Keratinocyte (primary cell): ENCODE data around the gene SLC6A8. TPM values are rescaled to one million over a fixed set of nuclear protein-coding genes. Genes with fewer than 3 reads are reported as not detected.

Source experiments
- DNase-seq: peaks from one replicate; pipeline ENCODE4 v3.0.0-alpha.2; 2011; ENCODE audit warnings: low read depth, missing footprints, low spot score
- FAIRE-seq: peaks from 2 replicates; lab custom pipeline; 2011; peaks lifted over from hg19 to GRCh38; lab: Jason Lieb, UNC
- H2AFZ ChIP-seq: 2 replicates; pipeline ENCODE4 v1.6.0; 2012; ENCODE audit warnings: low read length, control low read depth, inconsistent platforms; ENCODE audit not compliant: control insufficient read depth
- H3K27ac ChIP-seq: 2 replicates; pipeline ENCODE4 v1.5.1; 2011; ENCODE audit warnings: low read length; ENCODE audit not compliant: control insufficient read depth, insufficient read depth
- H3K27me3 ChIP-seq: 3 replicates; pipeline ENCODE4 v1.6.0; 2011; ENCODE audit warnings: low read length; ENCODE audit not compliant: control insufficient read depth, insufficient read depth; ENCODE audit errors: extremely low read depth
- H3K36me3 ChIP-seq, 2 experiments: 2 replicates in 1 of 2; 3 replicates in 1 of 2; pipeline ENCODE4 v1.5.1; 2011; ENCODE audit warnings: low read length in 2 of 2, mild to moderate bottlenecking in 1 of 2; ENCODE audit not compliant: control insufficient read depth in 2 of 2, insufficient read depth in 2 of 2; ENCODE audit errors: extremely low read depth in 1 of 2
- H3K4me1 ChIP-seq: 3 replicates; pipeline ENCODE4 v1.5.1; 2011; ENCODE audit warnings: low read length; ENCODE audit not compliant: control insufficient read depth, insufficient read depth; ENCODE audit errors: extremely low read depth
- H3K4me2 ChIP-seq: 3 replicates; pipeline ENCODE4 v1.6.0; 2011; ENCODE audit warnings: low read depth, low read length; ENCODE audit not compliant: control insufficient read depth, insufficient read depth; ENCODE audit errors: extremely low read depth
- H3K4me3 ChIP-seq, 3 experiments: fragments of 200-600 bp in 1 of 3; sonication (generic) in 1 of 3; 2 replicates in 2 of 3; 3 replicates in 1 of 3; pipeline ENCODE4 v1.5.1; 2011 to 2016; ENCODE audit warnings: low read length in 3 of 3, mild to moderate bottlenecking in 3 of 3, control low read depth in 2 of 3, inconsistent platforms in 1 of 3, low read depth in 1 of 3, mixed read lengths in 1 of 3, mixed run types in 1 of 3, moderate library complexity in 1 of 3; ENCODE audit not compliant: control insufficient read depth in 2 of 3, insufficient read depth in 2 of 3; ENCODE audit errors: extremely low read depth in 1 of 3
- H3K79me2 ChIP-seq: 2 replicates; pipeline ENCODE4 v1.6.0; 2012; ENCODE audit warnings: low read length; ENCODE audit not compliant: control insufficient read depth, insufficient read depth
- H3K9ac ChIP-seq: 3 replicates; pipeline ENCODE4 v1.6.0; 2011; ENCODE audit warnings: low read length; ENCODE audit not compliant: control insufficient read depth, insufficient read depth; ENCODE audit errors: extremely low read depth
- H3K9me1 ChIP-seq: 3 replicates; pipeline ENCODE4 v1.6.0; 2011; ENCODE audit warnings: low read length; ENCODE audit not compliant: control insufficient read depth, insufficient read depth; ENCODE audit errors: extremely low read depth
- H3K9me3 ChIP-seq: 2 replicates; pipeline ENCODE4 v1.5.1; 2012; ENCODE audit warnings: low read depth, low read length; ENCODE audit not compliant: control insufficient read depth
- H4K20me1 ChIP-seq: 3 replicates; pipeline ENCODE4 v1.6.0; 2011; ENCODE audit warnings: low read length; ENCODE audit not compliant: control insufficient read depth, insufficient read depth; ENCODE audit errors: extremely low read depth
- EZH2 ChIP-seq: IDR thresholded peaks from one replicate; pipeline ENCODE4 v1.6.1; 2012; ENCODE audit warnings: inconsistent platforms, mild to moderate bottlenecking, low read length, moderate library complexity
- dilution Hi-C: fragments of 300-500 bp; cut with MboI; formaldehyde crosslinking; loops from one replicate; pipeline ENCODE4 v1.7.0; 2020; ENCODE audit warnings: low sequenced_read_pairs; ENCODE audit not compliant: extremely low pct_ligation_motif_present
- polyA plus RNA-seq, 5 experiments: library from polyadenylated mRNA; depleted of rRNA in 3 of 5; stranded (reverse) in 3 of 5; stranded (forward) in 1 of 5; unstranded in 1 of 5; fragments of >200 nt; gene quantifications; 1 replicate in 1 of 5; 2 replicates in 3 of 5; 3 replicates in 1 of 5; pipeline versions ENCODE4 v1.2.1 to v1.2.3, GENCODE V29; 2011 to 2012; ENCODE audit warnings: missing spikeins in 2 of 5, low read depth in 1 of 5, low replicate concordance in 1 of 5
- TF ChIP-seq, protein P1 (sequence below), 3 experiments: IDR thresholded peaks in 1 of 3; conservative IDR thresholded peaks in 1 of 3; optimal IDR thresholded peaks in 1 of 3; 2 replicates in 2 of 3; 3 replicates in 1 of 3; pipeline versions ENCODE3 to v1.5.1; 2011; ENCODE audit warnings: low read length in 3 of 3, mild to moderate bottlenecking in 3 of 3, moderate library complexity in 2 of 3, control low read depth in 1 of 3, inconsistent platforms in 1 of 3; ENCODE audit not compliant: insufficient read depth in 2 of 3; ENCODE audit errors: extremely low read depth in 1 of 3

The SLC6A8 gene
- polyA plus RNA-seq, 1 donor (not counting 4 experiments of a cell fraction or from before 2014, with no cell fraction given), result 33.6 TPM

DNA sequence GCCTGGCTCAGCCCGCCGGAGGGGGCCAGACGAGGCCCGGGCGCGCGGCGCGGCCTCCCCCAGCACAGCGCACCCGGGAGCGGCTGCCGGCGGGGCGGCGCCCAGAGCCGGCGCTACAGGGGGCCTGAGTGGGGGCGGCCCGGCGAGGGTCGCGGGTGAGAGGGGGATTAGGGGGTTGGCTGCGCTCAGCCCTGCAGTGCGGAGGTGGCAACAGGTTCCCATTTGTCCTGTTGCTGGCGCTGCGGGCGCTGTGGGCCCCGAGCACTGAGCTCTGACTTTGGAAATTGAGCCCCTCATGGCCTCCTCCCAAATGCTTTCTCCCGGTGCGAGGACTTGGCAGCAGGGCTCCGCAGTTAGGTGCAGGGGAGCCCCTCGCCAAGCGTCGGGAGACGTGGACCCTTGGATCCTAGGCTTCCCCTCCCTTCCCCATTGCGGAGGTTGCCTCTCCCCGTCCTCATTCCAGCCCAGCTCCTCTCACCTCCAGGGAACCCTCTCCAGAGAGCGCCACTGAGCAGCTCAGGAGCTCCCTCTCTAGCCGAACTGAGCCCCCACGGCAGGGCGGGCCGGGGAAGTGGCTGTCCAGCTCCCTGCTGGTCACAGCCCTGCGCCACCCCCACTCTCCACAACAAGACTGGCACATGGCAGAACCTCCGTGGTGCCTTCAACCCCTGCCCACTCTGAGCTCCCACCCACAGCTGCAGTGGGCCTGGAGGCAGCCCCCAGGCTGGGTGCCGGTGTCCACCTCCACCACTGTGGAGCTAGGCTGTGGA, 43.2 kb upstream of the SLC6A8 start:
- Histone ChIP-seq H3K4me3 (no peak overlapping the region), H3K4me2 (no peak overlapping the region)
- dilution Hi-C loops, result no loop called here

GRCh38 chrX:153645151-153645550, 42.6 kb upstream of the SLC6A8 start:
- peaks cover 1% of the 10 kb centered on the region for H3K9me3 ChIP-seq
- dilution Hi-C loops, result no loop called here

More for the DNA sequence above, 43.2 kb upstream of the SLC6A8 start:
- peaks cover 69% of the 10 kb centered on the region for H3K27me3 ChIP-seq
- H3K79me2 ChIP-seq, result no peaks in the 10 kb centered on the region
- no peak overlapping the region for H3K9ac ChIP-seq
- H4K20me1 ChIP-seq, result no peaks in the 10 kb centered on the region
- no peaks in the 10 kb centered on the region for H3K9me1 ChIP-seq
- H3K36me3 ChIP-seq, result no peaks in the 10 kb centered on the region
- peaks cover 7% of the 10 kb centered on the region for H3K4me1 ChIP-seq
- no peak for FAIRE-seq
- TF ChIP-seq, protein P1, sequence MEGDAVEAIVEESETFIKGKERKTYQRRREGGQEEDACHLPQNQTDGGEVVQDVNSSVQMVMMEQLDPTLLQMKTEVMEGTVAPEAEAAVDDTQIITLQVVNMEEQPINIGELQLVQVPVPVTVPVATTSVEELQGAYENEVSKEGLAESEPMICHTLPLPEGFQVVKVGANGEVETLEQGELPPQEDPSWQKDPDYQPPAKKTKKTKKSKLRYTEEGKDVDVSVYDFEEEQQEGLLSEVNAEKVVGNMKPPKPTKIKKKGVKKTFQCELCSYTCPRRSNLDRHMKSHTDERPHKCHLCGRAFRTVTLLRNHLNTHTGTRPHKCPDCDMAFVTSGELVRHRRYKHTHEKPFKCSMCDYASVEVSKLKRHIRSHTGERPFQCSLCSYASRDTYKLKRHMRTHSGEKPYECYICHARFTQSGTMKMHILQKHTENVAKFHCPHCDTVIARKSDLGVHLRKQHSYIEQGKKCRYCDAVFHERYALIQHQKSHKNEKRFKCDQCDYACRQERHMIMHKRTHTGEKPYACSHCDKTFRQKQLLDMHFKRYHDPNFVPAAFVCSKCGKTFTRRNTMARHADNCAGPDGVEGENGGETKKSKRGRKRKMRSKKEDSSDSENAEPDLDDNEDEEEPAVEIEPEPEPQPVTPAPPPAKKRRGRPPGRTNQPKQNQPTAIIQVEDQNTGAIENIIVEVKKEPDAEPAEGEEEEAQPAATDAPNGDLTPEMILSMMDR (optimal IDR thresholded peaks at IDR 0.05 in 1 of 3, IDR thresholded peaks at IDR 0.05 in 1 of 3, conservative IDR thresholded peaks at IDR 0.05 in 1 of 3; ENCODE audit: extremely low read depth in 1 of 3, insufficient read depth in 2 of 3, low read length in 3 of 3), result no peak
- no peak for TF ChIP-seq EZH2
- H3K9me3 ChIP-seq, result peaks cover 1% of the 10 kb centered on the region
- H3K27ac ChIP-seq, result no peak overlapping the region
- no peak for DNase-seq
- no peak overlapping the region for H2AFZ ChIP-seq

More at GRCh38 chrX:153645151-153645550, 42.6 kb upstream of the SLC6A8 start:
- no peak overlapping the region for H2AFZ ChIP-seq
- no peaks in the 10 kb centered on the region for H4K20me1 ChIP-seq
- TF ChIP-seq, protein P1 (optimal IDR thresholded peaks at IDR 0.05 in 1 of 3, IDR thresholded peaks at IDR 0.05 in 1 of 3, conservative IDR thresholded peaks at IDR 0.05 in 1 of 3; ENCODE audit: extremely low read depth in 1 of 3, insufficient read depth in 2 of 3, low read length in 3 of 3), result no peak
- no peak for TF ChIP-seq EZH2
- peaks cover 63% of the 10 kb centered on the region for H3K27me3 ChIP-seq
- no peaks in the 10 kb centered on the region for H3K36me3 ChIP-seq
- H3K9ac ChIP-seq, result no peak overlapping the region
- no peaks in the 10 kb centered on the region for H3K79me2 ChIP-seq
- no peak overlapping the region for H3K27ac ChIP-seq
- no peak for FAIRE-seq
- no peak overlapping the region for H3K4me3 ChIP-seq
- no peaks in the 10 kb centered on the region for H3K9me1 ChIP-seq
- peaks cover 7% of the 10 kb centered on the region for H3K4me1 ChIP-seq
- no peak for DNase-seq
- no peak overlapping the region for H3K4me2 ChIP-seq
